IMR-90 (cell line): ENCODE results near the gene CLDN10. TPM values are rescaled to one million over a fixed set of nuclear protein-coding genes. Genes with fewer than 3 reads are reported as not detected.

Experiments
- ATAC-seq: fragments of 200-7000 bp; cut with Tn5 transposase; 2 replicates; pipeline ENCODE4 v1.9.1; 2020; ENCODE audit warnings: low read depth, mild to moderate bottlenecking, moderate library complexity
- BruUV-seq: library from RNA; stranded (reverse); fragments of 400-500 nt; replicated peaks from 2 replicates; lab custom pipeline; 2021; lab: Mats Ljungman, UMichigan
- CTCF ChIA-PET: fragments of 300-600 bp; formaldehyde crosslinking; extraction: SDS; loops from one replicate; lab custom pipeline; 2021; ENCODE audit warnings: antibody characterized with exemption; lab: Yijun Ruan, JAX
- POLR2A ChIA-PET: fragments of 300-600 bp; sonication (Branson Sonifier 250); formaldehyde crosslinking; loops from one replicate; lab custom pipeline; 2022; ENCODE audit warnings: antibody characterized with exemption; ENCODE audit not compliant: unreplicated experiment; lab: Charles Lee
- DNase-seq: peaks from one replicate; pipeline ENCODE4 v3.0.0; 2013
- H2AFZ ChIP-seq: replicated peaks from 2 replicates; pipeline ENCODE3; 2013; ENCODE audit warnings: low read length, mild to moderate bottlenecking; ENCODE audit not compliant: poor library complexity
- H2AK5ac ChIP-seq: 2 replicates; pipeline ENCODE4 v1.6.1; 2013; ENCODE audit warnings: low read depth, low read length, inconsistent platforms
- H2AK9ac ChIP-seq: replicated peaks from 2 replicates; pipeline ENCODE3; 2013; ENCODE audit warnings: mild to moderate bottlenecking, low read depth, low read length, moderate library complexity; ENCODE audit not compliant: poor library complexity
- H2BK120ac ChIP-seq: 2 replicates; pipeline ENCODE4 v1.6.1; 2013; ENCODE audit warnings: low read depth, low read length, inconsistent platforms
- H2BK15ac ChIP-seq: 3 replicates; pipeline ENCODE4 v1.6.1; 2013; ENCODE audit warnings: low read depth, low read length, inconsistent platforms
- H2BK20ac ChIP-seq: 2 replicates; pipeline ENCODE4 v1.6.1; 2013; ENCODE audit warnings: low read depth, mild to moderate bottlenecking, inconsistent platforms, low read length, moderate library complexity
- H2BK5ac ChIP-seq: 2 replicates; pipeline ENCODE4 v1.6.1; 2013; ENCODE audit warnings: mild to moderate bottlenecking, low read depth, low read length, inconsistent platforms; ENCODE audit not compliant: poor library complexity, severe bottlenecking
- H3K14ac ChIP-seq: replicated peaks from 2 replicates; pipeline ENCODE4 v1.6.1; 2013; ENCODE audit warnings: low read depth, low read length, inconsistent platforms
- H3K18ac ChIP-seq: 2 replicates; pipeline ENCODE4 v1.6.1; 2013; ENCODE audit warnings: low read depth, low read length, control low read depth
- H3K23ac ChIP-seq: 2 replicates; pipeline ENCODE4 v1.6.1; 2013; ENCODE audit warnings: low read depth, low read length, inconsistent platforms
- H3K27ac ChIP-seq: 2 replicates; pipeline ENCODE4 v1.5.1; 2013; ENCODE audit warnings: mild to moderate bottlenecking, control low read depth, low read length; ENCODE audit not compliant: insufficient read depth
- H3K27me3 ChIP-seq: 2 replicates; pipeline ENCODE4 v1.6.1; 2013; ENCODE audit warnings: low read length; ENCODE audit not compliant: control insufficient read depth, insufficient read depth
- H3K36me3 ChIP-seq: 2 replicates; pipeline ENCODE4 v1.6.1; 2013; ENCODE audit warnings: low read length, mixed read lengths; ENCODE audit not compliant: control insufficient read depth, insufficient read depth
- H3K4ac ChIP-seq: 2 replicates; pipeline ENCODE4 v1.6.1; 2013; ENCODE audit warnings: low read depth, low read length, inconsistent platforms
- H3K4me1 ChIP-seq: 2 replicates; pipeline ENCODE4 v1.6.1; 2013; ENCODE audit warnings: low read length, mixed read lengths; ENCODE audit not compliant: control insufficient read depth, insufficient read depth
- H3K4me2 ChIP-seq: 2 replicates; pipeline ENCODE4 v1.6.1; 2013; ENCODE audit warnings: low read depth, mild to moderate bottlenecking, control low read depth, low read length, moderate library complexity
- H3K4me3 ChIP-seq: 2 replicates; pipeline ENCODE4 v1.5.1; 2013; ENCODE audit warnings: low read depth, mild to moderate bottlenecking, control low read depth, low read length, moderate library complexity; ENCODE audit not compliant: insufficient read depth
- H3K56ac ChIP-seq: 2 replicates; pipeline ENCODE4 v1.6.1; 2013; ENCODE audit warnings: low read length, inconsistent platforms; ENCODE audit not compliant: insufficient read depth; ENCODE audit errors: extremely low read depth
- H3K79me1 ChIP-seq, 2 experiments: 2 replicates each; pipeline ENCODE4 v1.6.1; 2013; ENCODE audit warnings: low read length in 2 of 2, inconsistent platforms in 1 of 2, low read depth in 1 of 2
- H3K9ac ChIP-seq: 2 replicates; pipeline ENCODE4 v1.6.1; 2013; ENCODE audit warnings: low read depth, low read length, control low read depth
- H3K9me1 ChIP-seq: 2 replicates; pipeline ENCODE4 v1.6.1; 2013; ENCODE audit warnings: low read length, inconsistent platforms; ENCODE audit not compliant: insufficient read depth
- H3K9me3 ChIP-seq: 2 replicates; pipeline ENCODE4 v1.6.1; 2013; ENCODE audit warnings: low read length; ENCODE audit not compliant: control insufficient read depth, insufficient read depth
- H4K20me1 ChIP-seq: 2 replicates; pipeline ENCODE4 v1.6.1; 2013; ENCODE audit warnings: low read length, inconsistent platforms; ENCODE audit not compliant: insufficient read depth
- H4K5ac ChIP-seq: 2 replicates; pipeline ENCODE4 v1.6.1; 2013; ENCODE audit warnings: mild to moderate bottlenecking, low read depth, low read length, control low read depth
- H4K8ac ChIP-seq, 2 experiments: 2 replicates each; pipeline ENCODE4 v1.6.1; 2013; ENCODE audit warnings: low read depth in 2 of 2, low read length in 2 of 2, control low read depth in 1 of 2, inconsistent platforms in 1 of 2
- H4K91ac ChIP-seq: 2 replicates; pipeline ENCODE4 v1.6.1; 2013; ENCODE audit warnings: low read depth, low read length, inconsistent platforms; ENCODE audit not compliant: insufficient read depth
- RAD21 ChIP-seq: IDR thresholded peaks from 2 replicates; pipeline ENCODE4 v1.6.1; 2012; ENCODE audit warnings: low read length, improper control_type of control experiment
- WGBS, 2 experiments: methylation state at CpG; one replicate each; pipeline versions ENCODE4 v1.1.5 to v1.1.7; 2013; ENCODE audit warnings: missing lambda C conversion rate in 2 of 2; ENCODE audit not compliant: insufficient read length in 1 of 2; ENCODE audit errors: extremely low coverage in 2 of 2; 5-methylcytosine and 5-hydroxymethylcytosine counted together
- dilution Hi-C: fragments of 300-500 bp; cut with HindIII; formaldehyde crosslinking; loops from one replicate; pipeline ENCODE4 v1.14.3; 2018; ENCODE audit warnings: low sequenced_read_pairs; ENCODE audit not compliant: unreplicated experiment
- in situ Hi-C: fragments of 300-500 bp; cut with MboI; formaldehyde crosslinking; loops from 3 replicates; pipeline ENCODE4 v1.14.3; 2019; ENCODE audit warnings: low sequenced_read_pairs, inconsistent platforms, mixed read lengths
- intact Hi-C: fragments of 100-400 bp; cut with micrococcal nuclease; formaldehyde crosslinking; loops from 2 replicates; pipeline ENCODE4 v1.10.0; 2022
- polyA plus RNA-seq, 3 experiments: library from polyadenylated mRNA; depleted of rRNA; stranded (reverse); fragments of >200 nt; gene quantifications; 2 replicates each; pipeline ENCODE4 v1.2.3, GENCODE V29; 2012; ENCODE audit warnings: low replicate concordance in 1 of 3
- total RNA-seq: library from RNA; depleted of rRNA; stranded (reverse); fragments of >200 nt; gene quantifications from 2 replicates; pipeline ENCODE4 v1.2.3, GENCODE V29; 2012

The CLDN10 gene
- total and polyA plus RNA-seq, 2 of the 4 experiments (the other 2 are of a cell fraction), result not detected

DNA sequence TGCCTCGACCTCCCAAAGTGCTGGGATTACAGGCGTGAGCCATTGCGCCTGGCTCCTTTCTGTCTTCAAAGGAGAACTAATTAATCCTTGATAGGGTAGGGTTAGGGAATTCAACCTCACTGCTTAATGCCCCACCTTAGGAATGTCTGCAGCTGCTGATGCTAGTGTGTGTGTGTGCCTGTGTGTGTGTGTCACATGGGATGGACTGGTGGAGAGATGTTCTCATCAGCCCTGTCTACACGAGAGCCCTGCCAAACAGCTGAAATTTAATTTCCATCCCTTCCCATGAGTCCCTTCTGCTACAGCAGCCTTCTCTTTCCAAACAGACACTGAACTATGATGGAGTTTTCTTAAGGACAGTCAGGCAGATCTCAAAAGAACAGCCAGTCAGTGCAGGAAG, 46.5 kb upstream of the CLDN10 start:
- no peaks in the 10 kb centered on the region for H3K4me1 ChIP-seq
- dilution Hi-C loops (no loop called here), intact Hi-C loops (no loop called here), in situ Hi-C loops (no loop called here)
- no peak overlapping the region for H2BK5ac ChIP-seq
- H3K27ac ChIP-seq, result no peak overlapping the region
- ATAC-seq, result no peak
- no peak for DNase-seq
- WGBS, 2 experiments, result no CpG with 5 or more reads among the region's 4 CpGs
- no peak overlapping the region for H3K18ac ChIP-seq
- no peak for TF ChIP-seq RAD21
- ChIA-PET CTCF (no interaction called here), POLR2A (no interaction called here)
- no peak overlapping the region for H2AK5ac ChIP-seq
- no peak overlapping the region for H3K4ac ChIP-seq
- no peak overlapping the region for H3K4me2 ChIP-seq
- H2BK15ac ChIP-seq, result no peak overlapping the region
- no peak overlapping the region for H3K4me3 ChIP-seq
- H4K5ac ChIP-seq, result no peak overlapping the region
- no peaks in the 10 kb centered on the region for H3K9me1 ChIP-seq
- H2AK9ac ChIP-seq, result no peak overlapping the region
- peaks cover 5% of the 10 kb centered on the region for H3K27me3 ChIP-seq
- no peak overlapping the region for H2BK20ac ChIP-seq
- H3K56ac ChIP-seq, result no peak overlapping the region
- no TSS peak for BruUV-seq
- no peaks in the 10 kb centered on the region for H3K36me3 ChIP-seq
- H4K91ac ChIP-seq, result no peak overlapping the region
- no peak overlapping the region for H3K23ac ChIP-seq
- no peak overlapping the region for H4K8ac ChIP-seq
- H4K20me1 ChIP-seq, result no peaks in the 10 kb centered on the region
- peaks cover 3% of the 10 kb centered on the region; the same call in 1 of the 2 replicates for H3K9me3 ChIP-seq
- no peak overlapping the region for H3K9ac ChIP-seq
- no peak overlapping the region for H2BK120ac ChIP-seq
- no peak overlapping the region for H2AFZ ChIP-seq
- H3K14ac ChIP-seq, result no peak overlapping the region
- no peaks in the 10 kb centered on the region for H3K79me1 ChIP-seq
